HEK293 (cell line): ENCODE data around the gene PKIB.
A peak's percentile ranks its signal among the peaks of the same experiment; 100 is the strongest.

Experiments used
- CTCF ChIA-PET: fragments of 350-600 bp; formaldehyde crosslinking; extraction: SDS; loops from one replicate; lab custom pipeline; 2021; ENCODE audit warnings: antibody characterized with exemption; lab: Yijun Ruan, JAX
- POLR2A ChIA-PET: fragments of 300-600 bp; formaldehyde crosslinking; extraction: SDS; loops from one replicate; lab custom pipeline; 2020; ENCODE audit warnings: antibody characterized with exemption, inconsistent platforms; lab: Yijun Ruan, JAX
- H3K27ac ChIP-seq: fragments of 200-500 bp; sonication (Bioruptor generic); 2 replicates; pipeline ENCODE4 v1.5.1; 2014; ENCODE audit warnings: low read depth, low read length, control low read depth, inconsistent platforms; ENCODE audit errors: extremely low read depth
- H3K36me3 ChIP-seq, 2 experiments: fragments of 200-500 bp in 1 of 2; sonication (Bioruptor generic) in 1 of 2; 1 replicate in 1 of 2; 2 replicates in 1 of 2; pipeline ENCODE4 v1.5.1; 2014 to 2017; ENCODE audit warnings: inconsistent platforms in 2 of 2, low read length in 2 of 2; ENCODE audit not compliant: control insufficient read depth in 2 of 2, insufficient read depth in 1 of 2
- H3K4me1 ChIP-seq: fragments of 200-500 bp; sonication (Bioruptor generic); 2 replicates; pipeline ENCODE4 v1.5.1; 2014; ENCODE audit warnings: mild to moderate bottlenecking, low read length, inconsistent platforms; ENCODE audit not compliant: control insufficient read depth, insufficient read depth
- H3K4me3 ChIP-seq: 2 replicates; pipeline ENCODE4 v1.5.1; 2011; ENCODE audit warnings: low read depth, mild to moderate bottlenecking, control low read depth, low read length, moderate library complexity
- H3K9me3 ChIP-seq: fragments of 200-500 bp; sonication (Bioruptor generic); 2 replicates; pipeline ENCODE4 v1.5.1; 2014; ENCODE audit warnings: low read depth, low read length, inconsistent platforms; ENCODE audit not compliant: control insufficient read depth, insufficient read depth
- ATF2 ChIP-seq: fragments of 450-650 bp; formaldehyde crosslinking; IDR thresholded peaks from 2 replicates; pipeline ENCODE4 v1.5.1; 2016; ENCODE audit warnings: missing biosample characterization, missing genetic modification characterization, low read depth
- GLIS1 ChIP-seq: fragments of 450-650 bp; formaldehyde crosslinking; IDR thresholded peaks from 2 replicates; pipeline ENCODE4 v1.5.1; 2016; ENCODE audit warnings: missing biosample characterization, missing genetic modification characterization
- HOXD13 ChIP-seq: sonication (generic); formaldehyde crosslinking; IDR thresholded peaks from 2 replicates; pipeline ENCODE4 v1.8.0; 2022; ENCODE audit warnings: missing genetic modification reagents, borderline replicate concordance
- IKZF3 ChIP-seq: fragments of 450-650 bp; IDR thresholded peaks from 2 replicates; pipeline ENCODE4 v1.5.0; 2018; ENCODE audit warnings: missing biosample characterization, mild to moderate bottlenecking, missing genetic modification characterization, moderate library complexity
- OSR2 ChIP-seq: fragments of 450-650 bp; formaldehyde crosslinking; IDR thresholded peaks from 2 replicates; pipeline ENCODE4 v1.5.1; 2016; ENCODE audit warnings: missing biosample characterization, missing genetic modification characterization
- PRDM10 ChIP-seq: fragments of 450-650 bp; formaldehyde crosslinking; IDR thresholded peaks from 2 replicates; pipeline ENCODE4 v1.5.1; 2016; ENCODE audit warnings: missing biosample characterization, missing genetic modification characterization
- ZEB2 ChIP-seq: fragments of 450-650 bp; formaldehyde crosslinking; IDR thresholded peaks from 2 replicates; pipeline ENCODE4 v1.5.1; 2016; ENCODE audit warnings: missing biosample characterization, missing genetic modification characterization
- ZFP3 ChIP-seq: fragments of 450-650 bp; formaldehyde crosslinking; IDR thresholded peaks from 2 replicates; pipeline ENCODE4 v1.5.1; 2016; ENCODE audit warnings: low read depth, missing biosample characterization, missing genetic modification characterization
- ZNF202 ChIP-seq: fragments of 450-650 bp; formaldehyde crosslinking; IDR thresholded peaks from 2 replicates; pipeline ENCODE4 v1.5.1; 2016; ENCODE audit warnings: missing biosample characterization, missing genetic modification characterization, borderline replicate concordance
- ZNF24 ChIP-seq: fragments of 450-650 bp; formaldehyde crosslinking; IDR thresholded peaks from 2 replicates; pipeline ENCODE4 v1.5.1; 2016; ENCODE audit warnings: missing biosample characterization, missing genetic modification characterization
- ZNF513 ChIP-seq: fragments of 450-650 bp; IDR thresholded peaks from 2 replicates; pipeline ENCODE4 v1.5.1; 2018; ENCODE audit warnings: missing biosample characterization, missing genetic modification characterization
- ZNF561 ChIP-seq: fragments of 450-650 bp; IDR thresholded peaks from 2 replicates; pipeline ENCODE4 v1.5.1; 2018; ENCODE audit warnings: missing biosample characterization, missing genetic modification characterization, borderline replicate concordance
- ZXDB ChIP-seq: fragments of 450-650 bp; formaldehyde crosslinking; IDR thresholded peaks from 2 replicates; pipeline ENCODE4 v1.5.1; 2016; ENCODE audit warnings: missing biosample characterization, missing genetic modification characterization

The PKIB gene

GRCh38 chr6:122563364-122564052 lies 46.7 kb upstream of the PKIB start:
- TF ChIP-seq ZXDB (tag by site-specific recombination) (no peak), ZNF561 (no peak), ZNF513 (tag by site-specific recombination) (no peak)
- no peak overlapping the region for H3K4me3 ChIP-seq
- H3K9me3 ChIP-seq, result no peaks in the 10 kb centered on the region
- no peak overlapping the region for H3K27ac ChIP-seq
- no peaks in the 10 kb centered on the region for H3K36me3 ChIP-seq
- no peaks in the 10 kb centered on the region for H3K4me1 ChIP-seq
- ChIA-PET CTCF (interaction anchor here (1.1 to 1.7 kb wide), 5 partner anchors 32 to 162 kb away, joined by 3 to 6 read pairs (median 4); no protein-coding TSS in a partner anchor), POLR2A (no interaction called here)

GRCh38 chr6:122564230-122564629 lies 46.0 kb upstream of the PKIB start:
- Histone ChIP-seq H3K27ac (no peak overlapping the region), H3K4me1 (0 out of 2 replicates have a peak, but pooled peaks cover 4% of the 10 kb centered on the region), H3K4me3 (no peak overlapping the region), H3K36me3 (no peaks in the 10 kb centered on the region), H3K9me3 (no peaks in the 10 kb centered on the region)
- ChIA-PET CTCF (interaction anchor here (0.5 to 2.1 kb wide), 3 partner anchors 8 to 167 kb away, joined by 3 to 9 read pairs (median 4); no protein-coding TSS in a partner anchor), POLR2A (no interaction called here)
- TF ChIP-seq OSR2 (tag by site-specific recombination), result no peak

GRCh38 chr6:122565708-122566107 lies 44.5 kb upstream of the PKIB start:
- ChIA-PET CTCF (interaction anchor here (0.5 to 2.1 kb wide), 4 partner anchors 35 to 165 kb away, joined by 3 to 9 read pairs (median 4); no protein-coding TSS in a partner anchor), POLR2A (no interaction called here)
- H3K4me1 ChIP-seq, result 0 out of 2 replicates have a peak, but pooled peaks cover 4% of the 10 kb centered on the region
- no peaks in the 10 kb centered on the region for H3K9me3 ChIP-seq
- H3K4me3 ChIP-seq, result no peak overlapping the region
- no peak overlapping the region for H3K27ac ChIP-seq
- no peak for TF ChIP-seq ZEB2
- TF ChIP-seq ATF2, result peak; percentile 79
- TF ChIP-seq ZNF202 (tag by site-specific recombination), result no peak
- no peak for TF ChIP-seq ZNF24 (tag by site-specific recombination)
- TF ChIP-seq ZFP3 (tag by site-specific recombination), result no peak
- TF ChIP-seq HOXD13 (CRISPR knock-in tag), result no peak
- TF ChIP-seq IKZF3, result no peak
- TF ChIP-seq ZNF561, result no peak
- H3K36me3 ChIP-seq, result no peaks in the 10 kb centered on the region

- CTCF ChIA-PET, result no interaction called here
- POLR2A ChIA-PET, result no interaction called here
- Histone ChIP-seq H3K36me3 (no peaks in the 10 kb centered on the region), H3K4me3 (no peak overlapping the region), H3K27ac (no peak overlapping the region), H3K4me1 (0 out of 2 replicates have a peak, but pooled peaks cover 4% of the 10 kb centered on the region), H3K9me3 (no peaks in the 10 kb centered on the region)
- no peak for TF ChIP-seq GLIS1
- peak; percentile 90 for TF ChIP-seq PRDM10
Observed at GRCh38 chr6:122567034-122567433, 43.2 kb upstream of the PKIB start.
